A673 (cell line): ENCODE measurements around the gene UTRN. TPM values are rescaled to one million over a fixed set of nuclear protein-coding genes. Genes with fewer than 3 reads are reported as not detected.

ENCODE experiments used
- BruUV-seq: library from RNA; stranded (reverse); fragments of 400-500 nt; replicated peaks from 2 replicates; lab custom pipeline; 2021; lab: Mats Ljungman, UMichigan
- CTCF ChIA-PET: fragments of 300-600 bp; sonication (Branson Sonifier 250); formaldehyde crosslinking; loops from one replicate; lab custom pipeline; 2022; ENCODE audit warnings: antibody characterized with exemption; lab: Charles Lee
- POLR2A ChIA-PET: fragments of 300-600 bp; sonication (Branson Sonifier 250); formaldehyde crosslinking; loops from one replicate; lab custom pipeline; 2022; ENCODE audit warnings: antibody characterized with exemption; ENCODE audit not compliant: low non-redundant PET; lab: Charles Lee
- DNase-seq: peaks from one replicate; pipeline ENCODE4 v3.0.0-alpha.2; 2015; ENCODE audit warnings: low spot score
- H3K27ac ChIP-seq: fragments of 200-600 bp; sonication (generic); 2 replicates; pipeline ENCODE4 v1.5.1; 2016; ENCODE audit warnings: mixed run types, low read depth, mild to moderate bottlenecking, mixed read lengths, antibody characterized with exemption, low read length; ENCODE audit not compliant: poor library complexity, severe bottlenecking
- H3K27me3 ChIP-seq: fragments of 200-600 bp; sonication (generic); replicated peaks from 2 replicates; pipeline ENCODE4 v1.6.1; 2017; ENCODE audit warnings: mixed run types, low read depth, mild to moderate bottlenecking, mixed read lengths, antibody characterized with exemption, low read length; ENCODE audit not compliant: insufficient read depth, poor library complexity
- H3K36me3 ChIP-seq: fragments of 200-600 bp; sonication (generic); 2 replicates; pipeline ENCODE4 v1.6.1; 2016; ENCODE audit warnings: mixed run types, mild to moderate bottlenecking, mixed read lengths, antibody characterized with exemption, low read length; ENCODE audit not compliant: insufficient read depth, poor library complexity, severe bottlenecking
- H3K4me1 ChIP-seq: fragments of 200-600 bp; sonication (generic); 2 replicates; pipeline ENCODE4 v1.6.1; 2017; ENCODE audit warnings: mixed run types, mild to moderate bottlenecking, mixed read lengths, antibody characterized with exemption, low read length; ENCODE audit not compliant: insufficient read depth, poor library complexity, severe bottlenecking
- H3K4me3 ChIP-seq: fragments of 200-600 bp; sonication (generic); 2 replicates; pipeline ENCODE4 v1.5.1; 2016; ENCODE audit warnings: low read depth, mixed run types, mild to moderate bottlenecking, mixed read lengths, low read length; ENCODE audit not compliant: poor library complexity, severe bottlenecking
- H3K9me3 ChIP-seq: fragments of 200-600 bp; sonication (generic); 2 replicates; pipeline ENCODE4 v1.6.1; 2016; ENCODE audit warnings: mixed run types, low read depth, mild to moderate bottlenecking, mixed read lengths, antibody characterized with exemption, low read length; ENCODE audit not compliant: poor library complexity, severe bottlenecking
- EZH2 ChIP-seq: fragments of 200-600 bp; sonication (generic); IDR thresholded peaks from 2 replicates; pipeline ENCODE4 v1.6.1; 2017; ENCODE audit warnings: borderline replicate concordance, low read depth, mild to moderate bottlenecking, mixed read lengths, antibody characterized with exemption, low read length; ENCODE audit not compliant: poor library complexity, severe bottlenecking
- intact Hi-C: fragments of 100-400 bp; cut with micrococcal nuclease; formaldehyde crosslinking; loops from one replicate; pipeline ENCODE4 v1.10.0; 2022; ENCODE audit not compliant: unreplicated experiment
- total RNA-seq: library from RNA; stranded (reverse); gene quantifications from 2 replicates; pipeline ENCODE4 v1.2.3, GENCODE V29; 2021
- TF ChIP-seq, protein P1 (sequence below): fragments of 300-800, 200-600 bp; sonication (generic); conservative IDR thresholded peaks from 2 replicates; pipeline ENCODE4 v1.5.1; 2017; ENCODE audit warnings: low read depth, mild to moderate bottlenecking, antibody characterized with exemption, low read length, moderate library complexity, mixed read lengths

UTRN gene
- total RNA-seq, 1 experiment from 2014 or later: 75.2 TPM

- Histone ChIP-seq H3K9me3 (no peaks in the 10 kb centered on the region), H3K27me3 (no peaks in the 10 kb centered on the region), H3K36me3 (no peaks in the 10 kb centered on the region), H3K4me3 (no peak overlapping the region), H3K4me1 (no peaks in the 10 kb centered on the region), H3K27ac (no peak overlapping the region)
- no peak for DNase-seq
- no TSS peak for BruUV-seq
- intact Hi-C loops: no loop called here
- ChIA-PET POLR2A (no interaction called here), CTCF (no interaction called here)
- no peak for TF ChIP-seq EZH2
- TF ChIP-seq, protein P1, sequence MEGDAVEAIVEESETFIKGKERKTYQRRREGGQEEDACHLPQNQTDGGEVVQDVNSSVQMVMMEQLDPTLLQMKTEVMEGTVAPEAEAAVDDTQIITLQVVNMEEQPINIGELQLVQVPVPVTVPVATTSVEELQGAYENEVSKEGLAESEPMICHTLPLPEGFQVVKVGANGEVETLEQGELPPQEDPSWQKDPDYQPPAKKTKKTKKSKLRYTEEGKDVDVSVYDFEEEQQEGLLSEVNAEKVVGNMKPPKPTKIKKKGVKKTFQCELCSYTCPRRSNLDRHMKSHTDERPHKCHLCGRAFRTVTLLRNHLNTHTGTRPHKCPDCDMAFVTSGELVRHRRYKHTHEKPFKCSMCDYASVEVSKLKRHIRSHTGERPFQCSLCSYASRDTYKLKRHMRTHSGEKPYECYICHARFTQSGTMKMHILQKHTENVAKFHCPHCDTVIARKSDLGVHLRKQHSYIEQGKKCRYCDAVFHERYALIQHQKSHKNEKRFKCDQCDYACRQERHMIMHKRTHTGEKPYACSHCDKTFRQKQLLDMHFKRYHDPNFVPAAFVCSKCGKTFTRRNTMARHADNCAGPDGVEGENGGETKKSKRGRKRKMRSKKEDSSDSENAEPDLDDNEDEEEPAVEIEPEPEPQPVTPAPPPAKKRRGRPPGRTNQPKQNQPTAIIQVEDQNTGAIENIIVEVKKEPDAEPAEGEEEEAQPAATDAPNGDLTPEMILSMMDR: no peak
These were observed 32.9 kb upstream of the UTRN start for GRCh38 chr6:144252259-144252658.

DNA sequence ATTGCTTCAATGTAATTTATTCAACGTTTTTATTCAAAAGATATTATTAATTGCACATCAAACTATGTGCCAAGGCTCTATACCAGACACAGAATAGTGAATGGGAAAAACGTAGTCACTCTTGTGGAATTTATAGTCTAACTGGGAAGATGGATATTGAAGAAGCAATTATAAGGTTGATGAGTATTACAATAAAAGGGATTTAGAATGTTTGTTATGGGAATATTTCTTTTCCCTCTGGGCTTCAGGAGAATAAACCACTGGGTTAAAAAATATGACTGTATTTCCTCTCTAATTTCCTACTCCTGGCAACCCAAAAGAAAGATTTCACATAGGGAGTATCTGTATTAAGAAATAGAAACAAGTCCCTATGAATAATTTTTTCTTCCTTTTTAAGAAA, 25.1 kb upstream of the UTRN start:
- H3K36me3 ChIP-seq: no peaks in the 10 kb centered on the region
- POLR2A ChIA-PET: no interaction called here
- intact Hi-C loops: no loop called here
- no peaks in the 10 kb centered on the region for H3K27me3 ChIP-seq
- peaks cover 6% of the 10 kb centered on the region for H3K4me1 ChIP-seq
- no peak overlapping the region for H3K27ac ChIP-seq
- peak; percentile 4 for DNase-seq
- H3K9me3 ChIP-seq: no peaks in the 10 kb centered on the region
- BruUV-seq: no TSS peak
- H3K4me3 ChIP-seq: no peak overlapping the region
- CTCF ChIA-PET: no interaction called here
- TF ChIP-seq EZH2: no peak
- TF ChIP-seq, protein P1: no peak

DNA sequence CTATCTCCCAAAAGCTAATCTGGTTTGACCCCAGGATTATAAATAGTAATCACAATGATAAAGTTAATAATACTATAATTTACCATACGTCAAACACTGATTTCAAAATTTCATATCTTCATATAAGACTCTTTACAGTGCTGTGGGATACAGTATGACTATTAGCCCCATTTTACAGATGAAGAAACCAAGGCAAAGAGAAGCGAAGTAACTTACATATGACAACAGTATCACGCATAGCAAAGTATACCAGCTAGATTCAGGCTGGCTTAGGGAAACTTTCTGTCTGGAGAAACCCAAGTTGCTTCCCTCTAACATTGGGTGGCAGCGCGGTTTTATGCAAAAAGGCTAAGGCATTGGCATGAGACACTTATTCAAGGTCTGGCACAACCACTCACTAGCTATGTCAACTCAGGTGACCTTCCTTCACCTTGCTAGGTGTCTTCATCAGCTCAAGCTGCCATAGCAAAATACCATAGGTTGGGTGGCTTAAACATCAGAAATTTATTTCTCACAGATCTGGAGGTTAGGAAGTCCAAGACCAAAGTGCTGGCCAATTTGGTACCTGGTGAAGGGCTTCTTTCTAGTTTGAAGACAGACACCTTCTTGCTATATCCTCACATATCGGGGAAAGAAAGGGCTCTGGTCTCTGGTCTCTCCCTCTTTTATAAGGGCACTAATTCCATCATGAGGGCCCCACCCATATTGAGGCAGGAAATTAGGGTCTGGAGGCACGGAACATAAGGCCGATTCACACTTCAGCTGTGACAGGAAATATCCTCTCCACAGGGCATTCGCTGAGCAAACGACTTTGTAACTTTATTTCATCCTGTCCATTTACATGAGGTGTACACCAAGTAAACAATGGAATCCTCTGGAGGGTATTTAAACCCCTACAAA, 22.4 kb upstream of the UTRN start:
- Histone ChIP-seq H3K4me1 (peaks cover 21% of the 10 kb centered on the region), H3K9me3 (no peaks in the 10 kb centered on the region), H3K36me3 (no peaks in the 10 kb centered on the region), H3K27me3 (no peaks in the 10 kb centered on the region), H3K4me3 (no peak overlapping the region), H3K27ac (no peak overlapping the region)
- TF ChIP-seq, protein P1: no peak
- no peak for TF ChIP-seq EZH2
- POLR2A ChIA-PET: no interaction called here
- intact Hi-C loops: no loop called here
- BruUV-seq: no TSS peak
- CTCF ChIA-PET: no interaction called here
- DNase-seq: peak; percentile 8
